ENCODE data around the gene B4GALT5.
"Not testable (repeated sequence)": the region's sequence is repeated elsewhere in the genome, so short reads cannot be mapped to it uniquely, and the experiment has no call there.

The B4GALT5 gene

GRCh38 chr20:49656304-49656703 is 57.4 kb downstream of the B4GALT5 start:
- DNase-seq = peak in 1 of 3 experiments; percentile 82

- no peak for DNase-seq
Measured at GRCh38 chr20:49653925-49654434, 59.7 kb downstream of the B4GALT5 start.

GRCh38 chr20:49649672-49650071 is 64.0 kb downstream of the B4GALT5 start:
- DNase-seq = no peak

GRCh38 chr20:49647550-49647949 is 66.1 kb downstream of the B4GALT5 start:
- DNase-seq = no peak

- no peak for DNase-seq
Measured at GRCh38 chr20:49646528-49646927, 67.2 kb downstream of the B4GALT5 start.

GRCh38 chr20:49646126-49646525 is 67.6 kb downstream of the B4GALT5 start:
- DNase-seq = no peak

- no peak for DNase-seq
Measured at GRCh38 chr20:49644980-49645565, 68.6 kb downstream of the B4GALT5 start.

GRCh38 chr20:49642816-49643215 is 70.9 kb downstream of the B4GALT5 start:
- no peak for DNase-seq

GRCh38 chr20:49641683-49642656 is 71.7 kb downstream of the B4GALT5 start:
- peak in 1 of 3 experiments; percentile 89 for DNase-seq

GRCh38 chr20:49637046-49637637 is 76.5 kb downstream of the B4GALT5 start:
- DNase-seq = no peak

- peak in 1 of 3 experiments; percentile 16 for DNase-seq
Measured at GRCh38 chr20:49636447-49636846, 77.2 kb downstream of the B4GALT5 start.

GRCh38 chr20:49635866-49636265 is 77.8 kb downstream of the B4GALT5 start:
- no peak for DNase-seq

GRCh38 chr20:49635166-49635565 is 78.5 kb downstream of the B4GALT5 start:
- no peak for DNase-seq

- no peak for DNase-seq
Measured at GRCh38 chr20:49634116-49634515, 79.6 kb downstream of the B4GALT5 start.

- no peak for DNase-seq
Measured at GRCh38 chr20:49633643-49634042, 80.0 kb downstream of the B4GALT5 start.

- DNase-seq = no peak
Measured at GRCh38 chr20:49633023-49633422, 80.7 kb downstream of the B4GALT5 start.

GRCh38 chr20:49631856-49632418 is 81.7 kb downstream of the B4GALT5 start:
- DNase-seq = no peak

- DNase-seq = no peak
Measured at GRCh38 chr20:49631061-49631716, 82.5 kb downstream of the B4GALT5 start.

- no peak for DNase-seq
Measured at GRCh38 chr20:49630396-49630951, 83.2 kb downstream of the B4GALT5 start.

- no peak for DNase-seq
Measured at GRCh38 chr20:49629606-49630005, 84.1 kb downstream of the B4GALT5 start.

- not testable (repeated sequence) for DNase-seq
Measured at GRCh38 chr20:49628280-49628679, 85.4 kb downstream of the B4GALT5 start.

GRCh38 chr20:49627329-49627761 is 86.3 kb downstream of the B4GALT5 start:
- no peak for DNase-seq
